SU-DHL-6 (cell line): ENCODE data around the gene ELMO1.

Source experiments
- H2AFZ ChIP-seq: fragments of 200-600 bp; sonication (generic); 2 replicates; pipeline ENCODE4 v1.6.1; 2014; ENCODE audit warnings: low read depth, mild to moderate bottlenecking, moderate library complexity, mixed read lengths, antibody characterized with exemption, low read length; ENCODE audit not compliant: severe bottlenecking
- H3F3A ChIP-seq: fragments of 200-600 bp; shearing (Covaris generic); 2 replicates; pipeline ENCODE4 v1.6.0; 2016; ENCODE audit warnings: antibody characterized with exemption, mild to moderate bottlenecking; ENCODE audit not compliant: insufficient read depth
- H3K27ac ChIP-seq: fragments of 200-600 bp; sonication (generic); 2 replicates; pipeline ENCODE4 v1.5.1; 2016; ENCODE audit warnings: low read depth, mild to moderate bottlenecking, low read length, moderate library complexity, mixed read lengths
- H3K27me3 ChIP-seq: fragments of 200-600 bp; sonication (generic), shearing (Covaris generic); 2 replicates; pipeline ENCODE4 v1.6.0; 2014; ENCODE audit warnings: mild to moderate bottlenecking, low read length
- H3K36me3 ChIP-seq: fragments of 200-600 bp; sonication (generic); 2 replicates; pipeline ENCODE4 v1.6.1; 2014; ENCODE audit warnings: mild to moderate bottlenecking, low read length, mixed read lengths
- H3K4me2 ChIP-seq: fragments of 300-600, 200-600 bp; shearing (Covaris generic), sonication (generic); 2 replicates; pipeline ENCODE4 v1.6.0; 2014; ENCODE audit warnings: low read length, low read depth, mild to moderate bottlenecking; ENCODE audit not compliant: poor library complexity, severe bottlenecking
- H3K4me3 ChIP-seq: fragments of 200-600 bp; sonication (generic); 2 replicates; pipeline ENCODE4 v1.5.1; 2014; ENCODE audit warnings: antibody characterized with exemption, low read length, mild to moderate bottlenecking, mixed read lengths; ENCODE audit not compliant: insufficient read depth, poor library complexity, severe bottlenecking
- H3K79me2 ChIP-seq: fragments of 200-600 bp; sonication (generic); 2 replicates; pipeline ENCODE4 v1.6.1; 2014; ENCODE audit warnings: mild to moderate bottlenecking, low read length, moderate library complexity; ENCODE audit not compliant: insufficient read depth
- H3K9ac ChIP-seq: fragments of 200-600 bp; sonication (generic); 2 replicates; pipeline ENCODE4 v1.7.0; 2014; ENCODE audit warnings: mild to moderate bottlenecking, low read length
- H3K9me2 ChIP-seq: fragments of 200-600 bp; sonication (generic); replicated peaks from 2 replicates; pipeline ENCODE4 v1.6.1; 2014; ENCODE audit warnings: low read length; ENCODE audit not compliant: insufficient read depth
- H3K9me3 ChIP-seq: fragments of 200-600 bp; sonication (generic); 2 replicates; pipeline ENCODE4 v1.6.1; 2014; ENCODE audit warnings: low read length, mixed read lengths; ENCODE audit not compliant: insufficient read depth
- H4K20me1 ChIP-seq: fragments of 200-600 bp; sonication (generic); 2 replicates; pipeline ENCODE4 v1.6.1; 2014; ENCODE audit warnings: low read depth, mild to moderate bottlenecking, antibody characterized with exemption, low read length, moderate library complexity, mixed read lengths
- EZH2phosphoT487 ChIP-seq: fragments of 200-600 bp; sonication (generic), shearing (Covaris generic); conservative IDR thresholded peaks from 2 replicates; pipeline ENCODE4 v1.6.1; 2018; ENCODE audit warnings: mild to moderate bottlenecking, antibody characterized with exemption, low read length, moderate library complexity, mixed read lengths
- TF ChIP-seq, protein P1 (sequence below): fragments of 200-600 bp; sonication (generic); IDR thresholded peaks from one replicate; pipeline ENCODE4 v1.5.1; 2017; ENCODE audit warnings: antibody characterized with exemption, mild to moderate bottlenecking, low read length, moderate library complexity; ENCODE audit not compliant: insufficient read depth, poor library complexity, severe bottlenecking

The ELMO1 gene

DNA sequence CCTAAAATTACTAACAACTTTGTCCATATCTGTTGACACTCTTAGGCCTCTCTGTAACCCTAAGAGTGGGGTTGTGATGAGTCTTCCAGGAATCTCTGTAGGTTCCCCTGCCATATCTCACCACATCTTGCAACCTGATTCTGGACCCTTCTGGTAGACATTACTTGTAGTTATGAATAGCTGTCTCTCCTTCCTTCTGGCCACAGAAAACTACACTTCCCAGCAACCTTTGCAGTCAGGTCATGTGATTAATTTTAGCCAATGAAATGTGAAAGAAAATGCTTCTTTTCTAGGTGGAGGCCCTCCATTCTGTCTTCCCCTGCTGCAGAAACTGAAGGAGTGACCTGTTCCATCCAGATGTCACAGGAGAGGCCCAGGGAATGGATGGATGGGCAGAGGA is 576.8 kb downstream of the ELMO1 start:
- TF ChIP-seq EZH2phosphoT487: no peak
- TF ChIP-seq, protein P1, sequence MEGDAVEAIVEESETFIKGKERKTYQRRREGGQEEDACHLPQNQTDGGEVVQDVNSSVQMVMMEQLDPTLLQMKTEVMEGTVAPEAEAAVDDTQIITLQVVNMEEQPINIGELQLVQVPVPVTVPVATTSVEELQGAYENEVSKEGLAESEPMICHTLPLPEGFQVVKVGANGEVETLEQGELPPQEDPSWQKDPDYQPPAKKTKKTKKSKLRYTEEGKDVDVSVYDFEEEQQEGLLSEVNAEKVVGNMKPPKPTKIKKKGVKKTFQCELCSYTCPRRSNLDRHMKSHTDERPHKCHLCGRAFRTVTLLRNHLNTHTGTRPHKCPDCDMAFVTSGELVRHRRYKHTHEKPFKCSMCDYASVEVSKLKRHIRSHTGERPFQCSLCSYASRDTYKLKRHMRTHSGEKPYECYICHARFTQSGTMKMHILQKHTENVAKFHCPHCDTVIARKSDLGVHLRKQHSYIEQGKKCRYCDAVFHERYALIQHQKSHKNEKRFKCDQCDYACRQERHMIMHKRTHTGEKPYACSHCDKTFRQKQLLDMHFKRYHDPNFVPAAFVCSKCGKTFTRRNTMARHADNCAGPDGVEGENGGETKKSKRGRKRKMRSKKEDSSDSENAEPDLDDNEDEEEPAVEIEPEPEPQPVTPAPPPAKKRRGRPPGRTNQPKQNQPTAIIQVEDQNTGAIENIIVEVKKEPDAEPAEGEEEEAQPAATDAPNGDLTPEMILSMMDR: no peak
- Histone ChIP-seq H3F3A (no peaks in the 10 kb centered on the region), H3K9ac (no peak overlapping the region), H3K27me3 (no peaks in the 10 kb centered on the region), H4K20me1 (no peaks in the 10 kb centered on the region), H3K79me2 (no peaks in the 10 kb centered on the region), H3K9me3 (no peaks in the 10 kb centered on the region), H3K36me3 (peaks cover 9% of the 10 kb centered on the region; the same call in 1 of the 2 replicates), H3K9me2 (no peaks in the 10 kb centered on the region), H2AFZ (no peak overlapping the region), H3K4me2 (no peak overlapping the region), H3K27ac (no peak overlapping the region), H3K4me3 (no peak overlapping the region)

DNA sequence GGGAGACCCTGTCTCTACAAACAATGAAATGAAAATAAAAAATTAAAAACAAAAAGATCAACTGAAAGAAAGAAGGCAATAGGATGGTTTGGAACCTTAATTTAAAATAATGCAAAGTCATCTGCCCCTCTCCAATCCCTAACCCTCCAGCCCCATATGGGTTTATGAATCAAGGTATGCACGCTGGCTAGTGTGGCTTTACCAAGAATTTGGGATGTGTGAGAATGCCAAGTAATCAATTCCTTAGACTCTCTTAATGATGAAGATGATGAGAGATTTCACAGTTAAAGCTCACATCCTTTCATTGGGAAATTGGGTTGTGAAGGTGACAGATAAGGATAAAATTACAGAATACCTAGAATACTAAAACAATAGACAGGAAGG is 577.3 kb downstream of the ELMO1 start:
- no peak overlapping the region for H3K4me2 ChIP-seq
- H3K79me2 ChIP-seq: no peaks in the 10 kb centered on the region
- no peak overlapping the region for H3K9ac ChIP-seq
- no peaks in the 10 kb centered on the region for H3K9me2 ChIP-seq
- no peak overlapping the region for H3K4me3 ChIP-seq
- H3K36me3 ChIP-seq: peaks cover 9% of the 10 kb centered on the region; the same call in 1 of the 2 replicates
- TF ChIP-seq, protein P1: no peak
- no peak for TF ChIP-seq EZH2phosphoT487
- no peak overlapping the region for H3K27ac ChIP-seq
- no peak overlapping the region for H2AFZ ChIP-seq
- H3F3A ChIP-seq: no peaks in the 10 kb centered on the region
- no peaks in the 10 kb centered on the region for H3K27me3 ChIP-seq
- no peaks in the 10 kb centered on the region for H4K20me1 ChIP-seq
- no peaks in the 10 kb centered on the region for H3K9me3 ChIP-seq

DNA sequence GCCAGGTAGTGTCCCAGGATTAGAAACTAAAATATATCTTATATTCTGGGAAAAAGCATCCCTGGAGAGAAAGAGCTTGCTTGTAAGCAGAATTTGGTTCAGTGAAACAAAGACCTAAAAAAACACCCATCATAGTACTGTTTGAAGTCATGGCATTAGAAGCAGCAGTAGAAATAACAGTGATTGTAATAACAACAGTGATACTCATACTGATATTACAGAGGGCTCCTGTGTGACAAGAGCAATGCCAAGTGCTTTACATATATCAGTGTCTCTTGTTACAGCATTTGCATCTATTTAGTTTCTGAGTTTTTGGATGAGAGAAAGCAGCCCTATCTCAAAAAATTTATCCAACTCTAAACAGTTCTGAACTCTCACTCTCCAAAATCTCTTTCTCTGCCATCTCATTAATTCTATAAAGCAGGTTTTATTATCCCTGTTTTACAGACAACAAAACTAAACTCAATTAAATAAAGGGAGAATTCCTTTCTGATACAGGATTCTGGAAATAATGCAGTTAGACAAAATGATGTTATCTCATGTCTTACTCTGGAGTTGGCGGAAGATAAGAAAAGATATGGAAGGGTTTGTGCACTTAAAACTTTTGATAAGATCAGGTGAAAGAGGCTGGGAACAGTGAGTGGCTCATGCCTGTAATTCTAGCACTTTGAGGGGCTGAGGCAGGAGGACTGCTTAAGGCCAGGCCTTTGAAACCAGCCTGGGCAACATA is 577.9 kb downstream of the ELMO1 start:
- no peak overlapping the region for H3K4me3 ChIP-seq
- H4K20me1 ChIP-seq: no peaks in the 10 kb centered on the region
- TF ChIP-seq, protein P1: no peak
- no peak for TF ChIP-seq EZH2phosphoT487
- no peak overlapping the region for H3K27ac ChIP-seq
- H3F3A ChIP-seq: no peaks in the 10 kb centered on the region
- no peak overlapping the region for H3K4me2 ChIP-seq
- peaks cover 9% of the 10 kb centered on the region; the same call in 1 of the 2 replicates for H3K36me3 ChIP-seq
- no peaks in the 10 kb centered on the region for H3K9me3 ChIP-seq
- H3K27me3 ChIP-seq: no peaks in the 10 kb centered on the region
- H3K79me2 ChIP-seq: no peaks in the 10 kb centered on the region
- no peaks in the 10 kb centered on the region for H3K9me2 ChIP-seq
- H2AFZ ChIP-seq: no peak overlapping the region
- no peak overlapping the region for H3K9ac ChIP-seq
